Hematopoietic multipotent progenitor cell (in vitro differentiated cells): ENCODE data around the gene BCAR3. TPM values are rescaled to one million over a fixed set of nuclear protein-coding genes. Genes with fewer than 3 reads are reported as not detected.

Experiments used
- DNase-seq, 3 donors: peaks; one replicate each; pipeline ENCODE4 v3.0.0-alpha.2; 2011 to 2015; ENCODE audit warnings: low read depth in 2 of 3, low spot score in 2 of 3
- total RNA-seq: library from RNA; depleted of rRNA; stranded (reverse); fragments of >200 nt; gene quantifications from one replicate; pipeline ENCODE4 v1.2.3, GENCODE V29; 2012

The BCAR3 gene
- total RNA-seq, 1 donor: 1.1 TPM

- DNase-seq: no peak
Observed at GRCh38 chr1:93559695-93560094, 121.9 kb downstream of the BCAR3 start.

GRCh38 chr1:93559045-93559444 is 122.6 kb downstream of the BCAR3 start:
- DNase-seq: peak in 1 of 3 donors; percentile 30

- DNase-seq: no peak
Observed at GRCh38 chr1:93556291-93556690, 125.3 kb downstream of the BCAR3 start.

GRCh38 chr1:93554883-93555872 is 126.5 kb downstream of the BCAR3 start:
- DNase-seq: peak in 1 of 3 donors; percentile 21

GRCh38 chr1:93553886-93554490 is 127.6 kb downstream of the BCAR3 start:
- DNase-seq: peak in 1 of 3 donors; percentile 16

- DNase-seq: peak in 1 of 3 donors; percentile 44
Observed at GRCh38 chr1:93552741-93553455, 128.7 kb downstream of the BCAR3 start.

GRCh38 chr1:93549811-93550210 is 131.8 kb downstream of the BCAR3 start:
- DNase-seq: peak in 1 of 3 donors; percentile 26

GRCh38 chr1:93549131-93549530 is 132.5 kb downstream of the BCAR3 start:
- no peak for DNase-seq

- no peak for DNase-seq
Observed at GRCh38 chr1:93546162-93546863, 135.3 kb downstream of the BCAR3 start.

GRCh38 chr1:93542398-93542797 is 139.2 kb downstream of the BCAR3 start:
- no peak for DNase-seq

GRCh38 chr1:93541045-93541444 is 140.6 kb downstream of the BCAR3 start:
- no peak for DNase-seq

- DNase-seq: no peak
Observed at GRCh38 chr1:93537924-93538323, 143.7 kb downstream of the BCAR3 start.

- DNase-seq: no peak
Observed at GRCh38 chr1:93537396-93537795, 144.2 kb downstream of the BCAR3 start.

- DNase-seq: no peak
Observed at GRCh38 chr1:93533677-93534076, 148.0 kb downstream of the BCAR3 start.

GRCh38 chr1:93532780-93533378 is 148.8 kb downstream of the BCAR3 start:
- no peak for DNase-seq

GRCh38 chr1:93531193-93531592 is 150.4 kb downstream of the BCAR3 start:
- no peak for DNase-seq

- peak in 1 of 3 donors; percentile 48 for DNase-seq
Observed at GRCh38 chr1:93528412-93528811, 153.2 kb downstream of the BCAR3 start.

GRCh38 chr1:93526431-93526830 is 155.2 kb downstream of the BCAR3 start:
- DNase-seq: no peak

- DNase-seq: no peak
Observed at GRCh38 chr1:93525431-93525830, 156.2 kb downstream of the BCAR3 start.

GRCh38 chr1:93522721-93523120 is 158.9 kb downstream of the BCAR3 start:
- no peak for DNase-seq
